ENCODE measurements around the gene ERN2. TPM values are rescaled to one million over a fixed set of nuclear protein-coding genes. Genes with fewer than 3 reads are reported as not detected.
"Not testable (repeated sequence)": the region's sequence is repeated elsewhere in the genome, so short reads cannot be mapped to it uniquely, and the experiment has no call there.

ERN2 gene
- total RNA-seq, 1 experiment from 2014 or later = 1.8 TPM

DNA sequence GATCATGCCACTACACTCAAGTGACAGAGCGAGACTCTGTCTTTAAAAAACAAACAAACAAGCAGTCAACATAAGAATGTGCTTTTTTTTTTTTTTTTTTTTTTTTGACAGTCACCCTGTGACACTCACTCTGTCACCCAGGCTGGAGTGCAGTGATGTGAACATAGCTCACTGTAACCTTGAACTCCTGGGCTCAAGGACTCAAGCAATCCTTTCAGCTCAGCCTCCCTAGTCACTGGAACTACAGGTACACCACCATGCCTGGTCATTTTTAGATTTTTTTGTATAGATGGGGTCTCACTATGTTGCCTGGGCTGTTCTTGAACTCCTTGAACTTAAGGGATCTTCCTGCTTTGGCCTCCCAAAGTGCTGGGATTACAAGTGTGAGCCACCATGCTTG is 26.5 kb upstream of the ERN2 start (continued):
- TF ChIP-seq, protein P1, sequence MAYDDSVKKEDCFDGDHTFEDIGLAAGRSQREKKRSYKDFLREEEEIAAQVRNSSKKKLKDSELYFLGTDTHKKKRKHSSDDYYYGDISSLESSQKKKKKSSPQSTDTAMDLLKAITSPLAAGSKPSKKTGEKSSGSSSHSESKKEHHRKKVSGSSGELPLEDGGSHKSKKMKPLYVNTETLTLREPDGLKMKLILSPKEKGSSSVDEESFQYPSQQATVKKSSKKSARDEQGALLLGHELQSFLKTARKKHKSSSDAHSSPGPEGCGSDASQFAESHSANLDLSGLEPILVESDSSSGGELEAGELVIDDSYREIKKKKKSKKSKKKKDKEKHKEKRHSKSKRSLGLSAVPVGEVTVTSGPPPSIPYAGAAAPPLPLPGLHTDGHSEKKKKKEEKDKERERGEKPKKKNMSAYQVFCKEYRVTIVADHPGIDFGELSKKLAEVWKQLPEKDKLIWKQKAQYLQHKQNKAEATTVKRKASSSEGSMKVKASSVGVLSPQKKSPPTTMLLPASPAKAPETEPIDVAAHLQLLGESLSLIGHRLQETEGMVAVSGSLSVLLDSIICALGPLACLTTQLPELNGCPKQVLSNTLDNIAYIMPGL (CRISPR knock-in tag; IDR thresholded peaks at IDR 0.05) = no peak
- TF ChIP-seq, protein P2, sequence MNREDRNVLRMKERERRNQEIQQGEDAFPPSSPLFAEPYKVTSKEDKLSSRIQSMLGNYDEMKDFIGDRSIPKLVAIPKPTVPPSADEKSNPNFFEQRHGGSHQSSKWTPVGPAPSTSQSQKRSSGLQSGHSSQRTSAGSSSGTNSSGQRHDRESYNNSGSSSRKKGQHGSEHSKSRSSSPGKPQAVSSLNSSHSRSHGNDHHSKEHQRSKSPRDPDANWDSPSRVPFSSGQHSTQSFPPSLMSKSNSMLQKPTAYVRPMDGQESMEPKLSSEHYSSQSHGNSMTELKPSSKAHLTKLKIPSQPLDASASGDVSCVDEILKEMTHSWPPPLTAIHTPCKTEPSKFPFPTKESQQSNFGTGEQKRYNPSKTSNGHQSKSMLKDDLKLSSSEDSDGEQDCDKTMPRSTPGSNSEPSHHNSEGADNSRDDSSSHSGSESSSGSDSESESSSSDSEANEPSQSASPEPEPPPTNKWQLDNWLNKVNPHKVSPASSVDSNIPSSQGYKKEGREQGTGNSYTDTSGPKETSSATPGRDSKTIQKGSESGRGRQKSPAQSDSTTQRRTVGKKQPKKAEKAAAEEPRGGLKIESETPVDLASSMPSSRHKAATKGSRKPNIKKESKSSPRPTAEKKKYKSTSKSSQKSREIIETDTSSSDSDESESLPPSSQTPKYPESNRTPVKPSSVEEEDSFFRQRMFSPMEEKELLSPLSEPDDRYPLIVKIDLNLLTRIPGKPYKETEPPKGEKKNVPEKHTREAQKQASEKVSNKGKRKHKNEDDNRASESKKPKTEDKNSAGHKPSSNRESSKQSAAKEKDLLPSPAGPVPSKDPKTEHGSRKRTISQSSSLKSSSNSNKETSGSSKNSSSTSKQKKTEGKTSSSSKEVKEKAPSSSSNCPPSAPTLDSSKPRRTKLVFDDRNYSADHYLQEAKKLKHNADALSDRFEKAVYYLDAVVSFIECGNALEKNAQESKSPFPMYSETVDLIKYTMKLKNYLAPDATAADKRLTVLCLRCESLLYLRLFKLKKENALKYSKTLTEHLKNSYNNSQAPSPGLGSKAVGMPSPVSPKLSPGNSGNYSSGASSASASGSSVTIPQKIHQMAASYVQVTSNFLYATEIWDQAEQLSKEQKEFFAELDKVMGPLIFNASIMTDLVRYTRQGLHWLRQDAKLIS (CRISPR knock-in tag; IDR thresholded peaks at IDR 0.05; ENCODE audit: borderline replicate concordance) = no peak
- TF ChIP-seq ZNF121 (CRISPR knock-in tag; IDR thresholded peaks at IDR 0.05) (no peak), NFATC4 (CRISPR knock-in tag; IDR thresholded peaks at IDR 0.05) (no peak), ZNF232 (CRISPR knock-in tag; IDR thresholded peaks at IDR 0.05) (no peak), ATF1 (CRISPR knock-in tag; IDR thresholded peaks at IDR 0.05) (no peak), FOXJ3 (CRISPR knock-in tag; IDR thresholded peaks at IDR 0.05; ENCODE audit: borderline replicate concordance) (no peak)
- TF ChIP-seq, protein P3, sequence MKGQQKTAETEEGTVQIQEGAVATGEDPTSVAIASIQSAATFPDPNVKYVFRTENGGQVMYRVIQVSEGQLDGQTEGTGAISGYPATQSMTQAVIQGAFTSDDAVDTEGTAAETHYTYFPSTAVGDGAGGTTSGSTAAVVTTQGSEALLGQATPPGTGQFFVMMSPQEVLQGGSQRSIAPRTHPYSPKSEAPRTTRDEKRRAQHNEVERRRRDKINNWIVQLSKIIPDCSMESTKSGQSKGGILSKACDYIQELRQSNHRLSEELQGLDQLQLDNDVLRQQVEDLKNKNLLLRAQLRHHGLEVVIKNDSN (CRISPR knock-in tag; IDR thresholded peaks at IDR 0.05) = no peak

DNA sequence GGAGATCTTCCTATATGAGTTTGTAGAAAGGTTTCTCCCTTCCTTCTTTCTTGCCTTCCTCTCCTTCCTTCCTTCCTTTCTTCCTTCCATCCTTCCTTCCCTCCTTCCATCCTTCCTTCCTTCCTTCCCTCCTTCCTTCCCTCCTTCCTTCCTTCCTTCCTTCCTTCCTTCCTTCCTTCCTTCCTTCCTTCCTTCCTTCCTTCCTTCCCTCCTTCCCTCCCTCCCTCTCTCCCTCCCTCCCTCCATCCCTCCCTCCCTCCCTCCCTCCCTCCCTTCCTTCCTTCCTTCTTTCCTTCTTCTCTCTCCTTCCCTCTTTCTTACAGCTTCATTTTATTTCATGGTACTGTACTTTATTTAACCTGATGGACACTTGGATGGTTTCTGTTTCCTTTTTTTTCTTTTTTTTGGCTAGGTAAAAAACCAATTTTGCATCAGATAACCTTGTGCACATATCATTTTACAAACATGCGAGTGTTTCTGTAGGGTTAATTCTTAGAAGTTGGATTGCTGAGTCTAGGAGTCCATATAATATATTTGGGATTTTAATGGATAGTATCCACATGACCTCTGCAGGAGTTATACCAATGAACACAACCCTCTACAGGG is 24.5 kb upstream of the ERN2 start:
- H3K27me3 Mint-ChIP-seq (ENCODE audit: low read depth) = peaks cover 12% of the 10 kb centered on the region
- H3K9me3 Mint-ChIP-seq; POLR2A ChIA-PET; H3K36me3 Mint-ChIP-seq; DNase-seq (ENCODE audit: low spot score); H3K4me3 Mint-ChIP-seq; ATAC-seq; H3K27ac Mint-ChIP-seq; H3K4me1 Mint-ChIP-seq: not testable (repeated sequence)
- CTCF ChIA-PET = interaction anchor here (1.1 kb wide), 1 partner anchor 273 kb away, joined by 4 read pairs; no protein-coding TSS in a partner anchor

DNA sequence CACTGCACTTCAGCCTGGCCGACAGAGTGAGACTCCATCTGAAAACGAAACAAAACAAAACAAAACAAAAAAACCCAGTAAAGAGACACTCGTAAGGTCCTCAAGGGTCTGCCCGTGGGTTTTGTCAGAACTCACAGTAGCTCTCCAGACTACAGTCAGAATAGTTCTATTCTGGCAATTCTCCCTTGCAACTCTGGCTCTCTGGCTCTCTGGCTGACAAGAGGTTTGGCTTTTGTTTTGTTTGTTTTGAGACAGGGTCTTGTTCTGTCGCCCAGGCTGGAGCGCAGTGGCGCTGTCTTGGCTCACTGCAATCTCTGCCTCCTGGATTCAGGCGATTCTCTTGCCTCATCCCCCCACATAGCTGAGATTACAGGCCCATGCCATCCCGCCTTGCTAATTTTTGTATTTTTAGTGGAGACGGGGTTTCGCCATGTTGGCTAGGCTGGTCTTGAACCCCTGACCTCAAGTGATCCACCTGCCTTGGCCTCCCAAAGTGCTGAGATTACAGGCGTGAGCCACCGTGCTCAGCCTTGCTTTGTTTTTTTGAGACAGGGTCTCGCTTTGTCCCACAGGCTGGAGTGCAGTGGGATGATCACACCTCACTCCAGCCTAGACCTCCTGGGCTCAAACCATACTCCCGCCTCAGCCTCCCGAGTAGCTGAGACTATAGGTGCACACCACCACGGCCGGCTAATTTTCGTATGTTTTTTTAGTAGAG is 21.3 kb upstream of the ERN2 start:
- no peak for TF ChIP-seq ZNF423 (CRISPR knock-in tag; IDR thresholded peaks at IDR 0.05)
- TF ChIP-seq GABPB1 (CRISPR knock-in tag; IDR thresholded peaks at IDR 0.05) = no peak
- no peak for TF ChIP-seq ETV6 (CRISPR knock-in tag; IDR thresholded peaks at IDR 0.05)
- no peak for TF ChIP-seq CREB1 (CRISPR knock-in tag; IDR thresholded peaks at IDR 0.05)
- no peak for TF ChIP-seq HMGA2 (CRISPR knock-in tag; IDR thresholded peaks at IDR 0.05)
- no peak for TF ChIP-seq ZNF232 (CRISPR knock-in tag; IDR thresholded peaks at IDR 0.05)
- TF ChIP-seq, protein P4, sequence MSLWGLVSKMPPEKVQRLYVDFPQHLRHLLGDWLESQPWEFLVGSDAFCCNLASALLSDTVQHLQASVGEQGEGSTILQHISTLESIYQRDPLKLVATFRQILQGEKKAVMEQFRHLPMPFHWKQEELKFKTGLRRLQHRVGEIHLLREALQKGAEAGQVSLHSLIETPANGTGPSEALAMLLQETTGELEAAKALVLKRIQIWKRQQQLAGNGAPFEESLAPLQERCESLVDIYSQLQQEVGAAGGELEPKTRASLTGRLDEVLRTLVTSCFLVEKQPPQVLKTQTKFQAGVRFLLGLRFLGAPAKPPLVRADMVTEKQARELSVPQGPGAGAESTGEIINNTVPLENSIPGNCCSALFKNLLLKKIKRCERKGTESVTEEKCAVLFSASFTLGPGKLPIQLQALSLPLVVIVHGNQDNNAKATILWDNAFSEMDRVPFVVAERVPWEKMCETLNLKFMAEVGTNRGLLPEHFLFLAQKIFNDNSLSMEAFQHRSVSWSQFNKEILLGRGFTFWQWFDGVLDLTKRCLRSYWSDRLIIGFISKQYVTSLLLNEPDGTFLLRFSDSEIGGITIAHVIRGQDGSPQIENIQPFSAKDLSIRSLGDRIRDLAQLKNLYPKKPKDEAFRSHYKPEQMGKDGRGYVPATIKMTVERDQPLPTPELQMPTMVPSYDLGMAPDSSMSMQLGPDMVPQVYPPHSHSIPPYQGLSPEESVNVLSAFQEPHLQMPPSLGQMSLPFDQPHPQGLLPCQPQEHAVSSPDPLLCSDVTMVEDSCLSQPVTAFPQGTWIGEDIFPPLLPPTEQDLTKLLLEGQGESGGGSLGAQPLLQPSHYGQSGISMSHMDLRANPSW (CRISPR knock-in tag; conservative IDR thresholded peaks at IDR 0.05; ENCODE audit: low read depth) = no peak
- TF ChIP-seq ZNF263 (CRISPR knock-in tag; IDR thresholded peaks at IDR 0.05; ENCODE audit: low read depth) = no peak
- TF ChIP-seq, protein P5, sequence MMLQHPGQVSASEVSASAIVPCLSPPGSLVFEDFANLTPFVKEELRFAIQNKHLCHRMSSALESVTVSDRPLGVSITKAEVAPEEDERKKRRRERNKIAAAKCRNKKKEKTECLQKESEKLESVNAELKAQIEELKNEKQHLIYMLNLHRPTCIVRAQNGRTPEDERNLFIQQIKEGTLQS (CRISPR knock-in tag; conservative IDR thresholded peaks at IDR 0.05) = no peak
- TF ChIP-seq ZNF138 (CRISPR knock-in tag; conservative IDR thresholded peaks at IDR 0.05) = no peak
- no peak for TF ChIP-seq ZBTB21 (CRISPR knock-in tag; IDR thresholded peaks at IDR 0.05; ENCODE audit: borderline replicate concordance)
- TF ChIP-seq ZNF317 (CRISPR knock-in tag; IDR thresholded peaks at IDR 0.05; ENCODE audit: borderline replicate concordance, low read depth) = no peak
- TF ChIP-seq CREM (CRISPR knock-in tag; IDR thresholded peaks at IDR 0.05) = no peak
- TF ChIP-seq, protein P6, sequence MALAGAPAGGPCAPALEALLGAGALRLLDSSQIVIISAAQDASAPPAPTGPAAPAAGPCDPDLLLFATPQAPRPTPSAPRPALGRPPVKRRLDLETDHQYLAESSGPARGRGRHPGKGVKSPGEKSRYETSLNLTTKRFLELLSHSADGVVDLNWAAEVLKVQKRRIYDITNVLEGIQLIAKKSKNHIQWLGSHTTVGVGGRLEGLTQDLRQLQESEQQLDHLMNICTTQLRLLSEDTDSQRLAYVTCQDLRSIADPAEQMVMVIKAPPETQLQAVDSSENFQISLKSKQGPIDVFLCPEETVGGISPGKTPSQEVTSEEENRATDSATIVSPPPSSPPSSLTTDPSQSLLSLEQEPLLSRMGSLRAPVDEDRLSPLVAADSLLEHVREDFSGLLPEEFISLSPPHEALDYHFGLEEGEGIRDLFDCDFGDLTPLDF (CRISPR knock-in tag; IDR thresholded peaks at IDR 0.05) = no peak
- no peak for TF ChIP-seq ATF1 (CRISPR knock-in tag; IDR thresholded peaks at IDR 0.05)
- TF ChIP-seq IRF2 (CRISPR knock-in tag; IDR thresholded peaks at IDR 0.05; ENCODE audit: borderline replicate concordance, low read depth) = no peak
- no peaks in the 10 kb centered on the region for H3K9me3 Mint-ChIP-seq
- H3K27ac Mint-ChIP-seq = no peak overlapping the region
- no peak overlapping the region for H3K4me3 Mint-ChIP-seq
- H3K27me3 Mint-ChIP-seq (ENCODE audit: low read depth) = peaks cover 3% of the 10 kb centered on the region; the same call in 1 of the 2 replicates
- no peak for DNase-seq (ENCODE audit: low spot score)
- ATAC-seq = no peak
- no peaks in the 10 kb centered on the region for H3K36me3 Mint-ChIP-seq
- H3K4me1 Mint-ChIP-seq = peaks cover 7% of the 10 kb centered on the region
- CTCF ChIA-PET = interaction anchor here (0.6 to 1.1 kb wide), 3 partner anchors 43 to 281 kb away, joined by 3 to 5 read pairs (median 3); no protein-coding TSS in a partner anchor
- POLR2A ChIA-PET = no interaction called here

Data from WTC11 (cell line).